Measurements from ENCODE around the gene CTSE.

DNA sequence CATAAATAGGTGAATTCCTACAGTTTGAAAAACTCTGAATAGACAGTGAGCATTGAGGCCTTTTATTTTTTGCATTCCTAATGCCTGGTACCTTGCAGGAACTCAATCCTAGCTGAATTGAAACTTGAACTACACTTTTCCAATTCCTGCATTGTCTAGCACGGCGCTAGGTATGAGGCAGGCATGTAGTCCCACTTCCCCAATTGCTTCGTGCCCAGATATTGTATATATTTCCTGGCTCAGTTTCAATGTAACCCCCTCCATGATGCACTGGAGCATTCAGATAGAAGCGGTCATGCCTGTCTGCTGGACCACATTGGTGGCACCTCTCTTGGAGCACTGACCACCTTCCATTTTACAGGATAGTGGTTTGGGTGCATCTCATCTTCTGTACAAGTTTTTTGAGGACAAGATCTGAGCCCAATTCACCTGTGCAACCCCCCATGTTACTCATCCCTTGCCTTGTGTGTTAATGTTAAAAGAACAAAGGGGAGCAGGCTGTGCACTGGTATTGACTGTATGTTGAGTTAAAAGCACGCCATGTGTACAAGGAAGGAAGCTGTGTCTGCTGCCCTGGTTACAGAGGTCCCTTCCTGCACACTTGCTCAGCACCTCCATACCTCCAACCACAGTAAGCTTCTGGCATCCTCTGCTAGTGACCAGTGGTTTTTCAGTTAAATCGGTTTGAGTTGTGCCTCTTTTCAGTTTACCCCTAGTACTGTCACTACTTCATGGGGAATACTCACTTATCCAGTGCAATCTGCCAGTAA is 10.5 kb downstream of the CTSE start:
- TF ChIP-seq, protein P1, sequence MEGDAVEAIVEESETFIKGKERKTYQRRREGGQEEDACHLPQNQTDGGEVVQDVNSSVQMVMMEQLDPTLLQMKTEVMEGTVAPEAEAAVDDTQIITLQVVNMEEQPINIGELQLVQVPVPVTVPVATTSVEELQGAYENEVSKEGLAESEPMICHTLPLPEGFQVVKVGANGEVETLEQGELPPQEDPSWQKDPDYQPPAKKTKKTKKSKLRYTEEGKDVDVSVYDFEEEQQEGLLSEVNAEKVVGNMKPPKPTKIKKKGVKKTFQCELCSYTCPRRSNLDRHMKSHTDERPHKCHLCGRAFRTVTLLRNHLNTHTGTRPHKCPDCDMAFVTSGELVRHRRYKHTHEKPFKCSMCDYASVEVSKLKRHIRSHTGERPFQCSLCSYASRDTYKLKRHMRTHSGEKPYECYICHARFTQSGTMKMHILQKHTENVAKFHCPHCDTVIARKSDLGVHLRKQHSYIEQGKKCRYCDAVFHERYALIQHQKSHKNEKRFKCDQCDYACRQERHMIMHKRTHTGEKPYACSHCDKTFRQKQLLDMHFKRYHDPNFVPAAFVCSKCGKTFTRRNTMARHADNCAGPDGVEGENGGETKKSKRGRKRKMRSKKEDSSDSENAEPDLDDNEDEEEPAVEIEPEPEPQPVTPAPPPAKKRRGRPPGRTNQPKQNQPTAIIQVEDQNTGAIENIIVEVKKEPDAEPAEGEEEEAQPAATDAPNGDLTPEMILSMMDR (IDR thresholded peaks at IDR 0.05): no peak
- TF ChIP-seq POLR2A (IDR thresholded peaks at IDR 0.05; ENCODE audit: low read depth): no peak

Measured in esophagus muscularis mucosa (tissue), 3 donors.